GM12891 (cell line): ENCODE data around the gene SNUPN.
"Not testable (repeated sequence)": the region's sequence is repeated elsewhere in the genome, so short reads cannot be mapped to it uniquely, and the experiment has no call there.

Experiments used
- DNase-seq: peaks from one replicate; pipeline ENCODE4 v3.0.0; 2011; ENCODE audit warnings: low spot score; ENCODE audit not compliant: insufficient read length
- FAIRE-seq: peaks from 2 replicates; lab custom pipeline; 2011; peaks lifted over from hg19 to GRCh38; lab: Jason Lieb, UNC
- PAX5 ChIP-seq: IDR thresholded peaks from 2 replicates; pipeline ENCODE4 v1.6.1; 2011; ENCODE audit warnings: low read length, moderate library complexity, mild to moderate bottlenecking; ENCODE audit not compliant: insufficient read depth, severe bottlenecking
- POLR2A ChIP-seq: IDR thresholded peaks from 2 replicates; pipeline ENCODE4 v1.6.1; 2011; ENCODE audit warnings: low read depth, low read length, control low read depth
- POLR2AphosphoS5 ChIP-seq: IDR thresholded peaks from 2 replicates; pipeline ENCODE4 v1.6.1; 2011; ENCODE audit warnings: low read depth, low read length, control low read depth
- POU2F2 ChIP-seq: IDR thresholded peaks from 2 replicates; pipeline ENCODE4 v1.6.1; 2011; ENCODE audit warnings: low read depth, mild to moderate bottlenecking, control low read depth, low read length, moderate library complexity
- SPI1 ChIP-seq: IDR thresholded peaks from 2 replicates; pipeline ENCODE4 v1.6.1; 2011; ENCODE audit warnings: low read depth, low read length, control low read depth
- TAF1 ChIP-seq: IDR thresholded peaks from 2 replicates; pipeline ENCODE4 v1.6.1; 2011; ENCODE audit warnings: low read depth, low read length, control low read depth

The SNUPN gene

GRCh38 chr15:75561888-75562287 lies 63.6 kb downstream of the SNUPN start:
- no peak for TF ChIP-seq POU2F2
- no peak for TF ChIP-seq POLR2AphosphoS5
- no peak for TF ChIP-seq POLR2A
- TF ChIP-seq PAX5, result no peak
- no peak for TF ChIP-seq TAF1
- TF ChIP-seq SPI1, result no peak
- no peak for FAIRE-seq
- no peak for DNase-seq

GRCh38 chr15:75559360-75559759 lies 66.2 kb downstream of the SNUPN start:
- FAIRE-seq, DNase-seq: not testable (repeated sequence)

- not testable (repeated sequence) for FAIRE-seq, DNase-seq
Measured at GRCh38 chr15:75558955-75559354, 66.6 kb downstream of the SNUPN start.

- TF ChIP-seq POU2F2, result no peak
- TF ChIP-seq POLR2AphosphoS5, result no peak
- no peak for TF ChIP-seq SPI1
- TF ChIP-seq PAX5, result no peak
- TF ChIP-seq TAF1, result no peak
- no peak for TF ChIP-seq POLR2A
- FAIRE-seq (no peak), DNase-seq (no peak)
Measured at GRCh38 chr15:75554717-75555116, 70.8 kb downstream of the SNUPN start.

GRCh38 chr15:75553659-75554058 lies 71.9 kb downstream of the SNUPN start:
- no peak for FAIRE-seq
- no peak for TF ChIP-seq POLR2AphosphoS5
- no peak for TF ChIP-seq TAF1
- TF ChIP-seq PAX5, result no peak
- no peak for TF ChIP-seq POU2F2
- TF ChIP-seq SPI1, result no peak
- TF ChIP-seq POLR2A, result no peak

GRCh38 chr15:75551091-75551490 lies 74.4 kb downstream of the SNUPN start:
- DNase-seq, result no peak
- no peak for TF ChIP-seq POU2F2
- no peak for TF ChIP-seq TAF1
- TF ChIP-seq PAX5, result no peak
- no peak for TF ChIP-seq POLR2AphosphoS5
- no peak for TF ChIP-seq POLR2A
- no peak for TF ChIP-seq SPI1
- no peak for FAIRE-seq

More at GRCh38 chr15:75553659-75554058, 71.9 kb downstream of the SNUPN start:
- no peak for DNase-seq
